Measurements from ENCODE around the gene CACNA2D3.

CACNA2D3 gene

GRCh38 chr3:54273791-54274190 is 151.4 kb downstream of the CACNA2D3 start:
- CTCF ChIA-PET = no interaction called here
- POLR2A ChIA-PET = no interaction called here
- no peak for TF ChIP-seq CTBP1 (IDR thresholded peaks at IDR 0.05; ENCODE audit: borderline replicate concordance)
- TF ChIP-seq BHLHE40 (IDR thresholded peaks at IDR 0.05; ENCODE audit: borderline replicate concordance) = no peak
- no peak for TF ChIP-seq FOXA1 (IDR thresholded peaks at IDR 0.05)
- no peak for TF ChIP-seq TARDBP (IDR thresholded peaks at IDR 0.05)
- TF ChIP-seq ARNT (IDR thresholded peaks at IDR 0.05) = no peak
- TF ChIP-seq SUZ12 (IDR thresholded peaks at IDR 0.05) = no peak

GRCh38 chr3:54274607-54275006 is 152.3 kb downstream of the CACNA2D3 start:
- no peak for DNase-seq (ENCODE audit: extremely low spot score)
- TF ChIP-seq SUZ12 (IDR thresholded peaks at IDR 0.05) = no peak
- TF ChIP-seq PKNOX1 (IDR thresholded peaks at IDR 0.05) = no peak
- TF ChIP-seq BHLHE40 (IDR thresholded peaks at IDR 0.05; ENCODE audit: borderline replicate concordance) = no peak
- TF ChIP-seq ARNT (IDR thresholded peaks at IDR 0.05) = no peak
- no peak for TF ChIP-seq L3MBTL2 (conservative IDR thresholded peaks at IDR 0.05)
- TF ChIP-seq ELF4 (IDR thresholded peaks at IDR 0.05) = no peak
- no peak for TF ChIP-seq SP1 (IDR thresholded peaks at IDR 0.05)
- no peak for TF ChIP-seq NFRKB (IDR thresholded peaks at IDR 0.05)
- TF ChIP-seq LEF1 (IDR thresholded peaks at IDR 0.05; ENCODE audit: borderline replicate concordance) = no peak
- no peak for TF ChIP-seq CTBP1 (IDR thresholded peaks at IDR 0.05; ENCODE audit: borderline replicate concordance)
- no peak for TF ChIP-seq HDGF (IDR thresholded peaks at IDR 0.05; ENCODE audit: borderline replicate concordance)
- TF ChIP-seq FOXM1 (IDR thresholded peaks at IDR 0.05; ENCODE audit: borderline replicate concordance) = no peak
- TF ChIP-seq TARDBP (IDR thresholded peaks at IDR 0.05) = no peak
- no peak for TF ChIP-seq ZNF384 (IDR thresholded peaks at IDR 0.05)
- no peak for TF ChIP-seq FOXK2 (IDR thresholded peaks at IDR 0.05)
- TF ChIP-seq FOXA1 (IDR thresholded peaks at IDR 0.05) = no peak
- ChIA-PET POLR2A (interaction anchor here (1.3 kb wide), 1 partner anchor 20 kb away, joined by 3 read pairs; no protein-coding TSS in a partner anchor), CTCF (no interaction called here)

More at GRCh38 chr3:54273791-54274190, 151.4 kb downstream of the CACNA2D3 start:
- DNase-seq (ENCODE audit: extremely low spot score) = no peak

GRCh38 chr3:54279005-54279583 is 156.7 kb downstream of the CACNA2D3 start:
- POLR2A ChIA-PET = no interaction called here
- CTCF ChIA-PET = no interaction called here
- TF ChIP-seq NFRKB (IDR thresholded peaks at IDR 0.05) (no peak), FOXA1 (IDR thresholded peaks at IDR 0.05) (no peak), L3MBTL2 (conservative IDR thresholded peaks at IDR 0.05) (no peak), ELF4 (IDR thresholded peaks at IDR 0.05) (no peak), ZNF384 (IDR thresholded peaks at IDR 0.05) (no peak)
- no peak for DNase-seq (ENCODE audit: extremely low spot score)

GRCh38 chr3:54283470-54283869 is 161.1 kb downstream of the CACNA2D3 start:
- DNase-seq (ENCODE audit: extremely low spot score) = no peak
- TF ChIP-seq HDGF (IDR thresholded peaks at IDR 0.05; ENCODE audit: borderline replicate concordance) = no peak
- TF ChIP-seq TARDBP (IDR thresholded peaks at IDR 0.05) = no peak
- TF ChIP-seq FOXA1 (IDR thresholded peaks at IDR 0.05) = no peak
- no peak for TF ChIP-seq ZNF384 (IDR thresholded peaks at IDR 0.05)
- no peak for TF ChIP-seq BHLHE40 (IDR thresholded peaks at IDR 0.05; ENCODE audit: borderline replicate concordance)
- CTCF ChIA-PET = interaction anchor here (0.6 kb wide), 1 partner anchor 8 kb away, joined by 3 read pairs; no protein-coding TSS in a partner anchor
- POLR2A ChIA-PET = no interaction called here

- POLR2A ChIA-PET = interaction anchor here (0.6 kb wide), 1 partner anchor 19 kb away, joined by 3 read pairs; no protein-coding TSS in a partner anchor
- DNase-seq (ENCODE audit: extremely low spot score) = no peak
- CTCF ChIA-PET = interaction anchor here (0.7 kb wide), 2 partner anchors 14 to 1310 kb away, joined by 3 to 4 read pairs; no protein-coding TSS in a partner anchor
- TF ChIP-seq ARNT (IDR thresholded peaks at IDR 0.05) (no peak), TARDBP (IDR thresholded peaks at IDR 0.05) (no peak), L3MBTL2 (conservative IDR thresholded peaks at IDR 0.05) (no peak), LEF1 (IDR thresholded peaks at IDR 0.05; ENCODE audit: borderline replicate concordance) (no peak), NFRKB (IDR thresholded peaks at IDR 0.05) (no peak), FOXA1 (IDR thresholded peaks at IDR 0.05) (no peak), ELF4 (IDR thresholded peaks at IDR 0.05) (no peak), PKNOX1 (IDR thresholded peaks at IDR 0.05) (no peak), BHLHE40 (IDR thresholded peaks at IDR 0.05; ENCODE audit: borderline replicate concordance) (no peak), FOXM1 (IDR thresholded peaks at IDR 0.05; ENCODE audit: borderline replicate concordance) (no peak), HDGF (IDR thresholded peaks at IDR 0.05; ENCODE audit: borderline replicate concordance) (no peak), ZNF384 (IDR thresholded peaks at IDR 0.05) (no peak), SP1 (IDR thresholded peaks at IDR 0.05) (no peak), FOXK2 (IDR thresholded peaks at IDR 0.05) (no peak)
These were observed 171.9 kb downstream of the CACNA2D3 start for GRCh38 chr3:54294214-54294613.

- TF ChIP-seq FOXA1 (IDR thresholded peaks at IDR 0.05) (no peak), SUZ12 (IDR thresholded peaks at IDR 0.05) (no peak), ELF4 (IDR thresholded peaks at IDR 0.05) (no peak)
- POLR2A ChIA-PET = no interaction called here
- no peak for DNase-seq (ENCODE audit: extremely low spot score)
- CTCF ChIA-PET = no interaction called here
These were observed 174.2 kb downstream of the CACNA2D3 start for GRCh38 chr3:54296531-54296930.

- no peak for DNase-seq (ENCODE audit: extremely low spot score)
- ChIA-PET CTCF (no interaction called here), POLR2A (no interaction called here)
- no peak for TF ChIP-seq FOXM1 (IDR thresholded peaks at IDR 0.05; ENCODE audit: borderline replicate concordance)
- no peak for TF ChIP-seq SP1 (IDR thresholded peaks at IDR 0.05)
- TF ChIP-seq CTBP1 (IDR thresholded peaks at IDR 0.05; ENCODE audit: borderline replicate concordance) = no peak
- TF ChIP-seq FOXA1 (IDR thresholded peaks at IDR 0.05) = no peak
- TF ChIP-seq ELF4 (IDR thresholded peaks at IDR 0.05) = no peak
- no peak for TF ChIP-seq ZNF384 (IDR thresholded peaks at IDR 0.05)
- no peak for TF ChIP-seq NFRKB (IDR thresholded peaks at IDR 0.05)
- no peak for TF ChIP-seq L3MBTL2 (conservative IDR thresholded peaks at IDR 0.05)
- TF ChIP-seq ARNT (IDR thresholded peaks at IDR 0.05) = no peak
- TF ChIP-seq SUZ12 (IDR thresholded peaks at IDR 0.05) = no peak
- TF ChIP-seq HDGF (IDR thresholded peaks at IDR 0.05; ENCODE audit: borderline replicate concordance) = no peak
- no peak for TF ChIP-seq TARDBP (IDR thresholded peaks at IDR 0.05)
- TF ChIP-seq BHLHE40 (IDR thresholded peaks at IDR 0.05; ENCODE audit: borderline replicate concordance) = no peak
- TF ChIP-seq LEF1 (IDR thresholded peaks at IDR 0.05; ENCODE audit: borderline replicate concordance) = no peak
- no peak for TF ChIP-seq FOXK2 (IDR thresholded peaks at IDR 0.05)
- no peak for TF ChIP-seq PKNOX1 (IDR thresholded peaks at IDR 0.05)
These were observed 177.0 kb downstream of the CACNA2D3 start for GRCh38 chr3:54299169-54299935.

Measured in HEK293T (cell line).